Mesenchymal stem cell (in vitro differentiated cells and primary cell): ENCODE results near the gene ADTRP.

Experiments used
- DNase-seq: peaks from one replicate; pipeline ENCODE4 v3.0.0-alpha.2; 2013
- H2AFZ ChIP-seq: one replicate; pipeline ENCODE4 v1.6.1; 2013; ENCODE audit warnings: low read depth, mild to moderate bottlenecking, control low read depth, inconsistent platforms, low read length, moderate library complexity
- H2AK5ac ChIP-seq: 2 replicates; pipeline ENCODE4 v1.6.1; 2013; ENCODE audit warnings: low read length, moderate library complexity, mild to moderate bottlenecking, inconsistent platforms; ENCODE audit not compliant: severe bottlenecking
- H2BK120ac ChIP-seq: one replicate; pipeline ENCODE4 v1.6.1; 2013; ENCODE audit warnings: low read depth, mild to moderate bottlenecking, inconsistent platforms, low read length, moderate library complexity
- H2BK12ac ChIP-seq, 2 experiments: one replicate each; pipeline ENCODE4 v1.6.1; 2013; ENCODE audit warnings: inconsistent platforms in 2 of 2, low read length in 2 of 2, mild to moderate bottlenecking in 2 of 2, moderate library complexity in 2 of 2, control low read depth in 1 of 2
- H2BK15ac ChIP-seq: one replicate; pipeline ENCODE4 v1.6.1; 2013; ENCODE audit warnings: mild to moderate bottlenecking, low read depth, inconsistent platforms; ENCODE audit not compliant: poor library complexity, severe bottlenecking
- H2BK5ac ChIP-seq: 2 replicates; pipeline ENCODE4 v1.6.1; 2013; ENCODE audit warnings: low read depth, mild to moderate bottlenecking, low read length, control low read depth, inconsistent platforms; ENCODE audit not compliant: poor library complexity, severe bottlenecking
- H3K14ac ChIP-seq, 2 experiments: one replicate each; pipeline ENCODE4 v1.6.1; 2013; ENCODE audit warnings: inconsistent platforms in 2 of 2, low read length in 2 of 2, control low read depth in 1 of 2, mild to moderate bottlenecking in 1 of 2, moderate library complexity in 1 of 2
- H3K18ac ChIP-seq, 2 experiments: one replicate each; pipeline ENCODE4 v1.6.1; 2013; ENCODE audit warnings: inconsistent platforms in 2 of 2, low read length in 2 of 2, control low read depth in 1 of 2, low read depth in 1 of 2, mild to moderate bottlenecking in 1 of 2
- H3K23ac ChIP-seq, 2 experiments: one replicate each; pipeline ENCODE4 v1.6.1; 2013; ENCODE audit warnings: inconsistent platforms in 2 of 2, low read length in 2 of 2, mild to moderate bottlenecking in 2 of 2, moderate library complexity in 2 of 2, control low read depth in 1 of 2
- H3K27ac ChIP-seq: 2 replicates; pipeline ENCODE4 v1.5.1; 2013; ENCODE audit warnings: mild to moderate bottlenecking, moderate library complexity, low read length, control low read depth, inconsistent platforms; ENCODE audit not compliant: poor library complexity, severe bottlenecking
- H3K27me3 ChIP-seq, 2 experiments: 2 replicates each; pipeline versions ENCODE4 v1.6.1 to v1.7.0; 2013; ENCODE audit warnings: low read length in 2 of 2, mild to moderate bottlenecking in 2 of 2, moderate library complexity in 2 of 2, control low read depth in 1 of 2, inconsistent platforms in 1 of 2; ENCODE audit not compliant: control insufficient read depth in 1 of 2, insufficient read depth in 1 of 2
- H3K36me3 ChIP-seq, 2 experiments: 2 replicates each; pipeline versions ENCODE4 v1.6.1 to v1.7.0; 2013; ENCODE audit warnings: low read length in 2 of 2, control low read depth in 1 of 2, inconsistent platforms in 1 of 2, low read depth in 1 of 2, mild to moderate bottlenecking in 1 of 2; ENCODE audit not compliant: insufficient read depth in 2 of 2, control insufficient read depth in 1 of 2
- H3K4ac ChIP-seq, 2 experiments: one replicate each; pipeline ENCODE4 v1.6.1; 2013; ENCODE audit warnings: inconsistent platforms in 2 of 2, low read length in 2 of 2, mild to moderate bottlenecking in 2 of 2, moderate library complexity in 2 of 2, control low read depth in 1 of 2, low read depth in 1 of 2
- H3K4me1 ChIP-seq: 2 replicates; pipeline ENCODE4 v1.6.1; 2013; ENCODE audit warnings: low read depth, low read length, control low read depth; ENCODE audit not compliant: control insufficient read depth, insufficient read depth
- H3K4me2 ChIP-seq: 2 replicates; pipeline ENCODE4 v1.6.1; 2013; ENCODE audit warnings: low read length, mild to moderate bottlenecking, inconsistent platforms; ENCODE audit not compliant: poor library complexity, severe bottlenecking
- H3K4me3 ChIP-seq, 2 experiments: 2 replicates each; pipeline versions ENCODE4 v1.5.1 to v1.7.0; 2013; ENCODE audit warnings: low read length in 2 of 2, mild to moderate bottlenecking in 2 of 2, control low read depth in 1 of 2, low read depth in 1 of 2; ENCODE audit not compliant: insufficient read depth in 1 of 2
- H3K79me1 ChIP-seq: replicated peaks from 2 replicates; pipeline ENCODE4 v1.6.1; 2013; ENCODE audit warnings: mild to moderate bottlenecking, control low read depth, low read length, inconsistent platforms; ENCODE audit not compliant: poor library complexity, severe bottlenecking
- H3K9ac ChIP-seq: 2 replicates; pipeline ENCODE4 v1.7.0; 2013; ENCODE audit warnings: mild to moderate bottlenecking, low read length, moderate library complexity
- H3K9me3 ChIP-seq: 2 replicates; pipeline ENCODE4 v1.7.0; 2013; ENCODE audit warnings: mild to moderate bottlenecking, low read length; ENCODE audit not compliant: control insufficient read depth
- H4K8ac ChIP-seq: one replicate; pipeline ENCODE4 v1.6.1; 2013; ENCODE audit warnings: inconsistent platforms, mild to moderate bottlenecking, low read length, moderate library complexity
- H4K91ac ChIP-seq: one replicate; pipeline ENCODE4 v1.6.1; 2013; ENCODE audit warnings: mild to moderate bottlenecking, low read length, inconsistent platforms
- WGBS: methylation state at CpG from one replicate; pipeline ENCODE4 v1.1.7; 2013; ENCODE audit warnings: mixed read lengths; 5-methylcytosine and 5-hydroxymethylcytosine counted together

ADTRP gene

GRCh38 chr6:11738661-11739375 lies 39.8 kb downstream of the ADTRP start:
- Histone ChIP-seq H3K9me3 (no peaks in the 10 kb centered on the region), H3K4me3 (no peak overlapping the region), H4K91ac (no peak overlapping the region), H2BK15ac (no peak overlapping the region), H3K18ac (no peak overlapping the region), H3K23ac (no peak overlapping the region), H2AFZ (no peak overlapping the region), H3K4me1 (peaks cover 2% of the 10 kb centered on the region), H3K4ac (no peak overlapping the region), H2AK5ac (no peak overlapping the region), H3K27me3 (no peaks in the 10 kb centered on the region), H4K8ac (no peak overlapping the region), H2BK12ac (no peak overlapping the region), H3K9ac (no peak overlapping the region), H2BK5ac (no peak overlapping the region), H2BK120ac (no peak overlapping the region), H3K14ac (no peak overlapping the region), H3K36me3 (peaks cover 4 to 44% of the 10 kb centered on the region in 2 experiments), H3K79me1 (no peaks in the 10 kb centered on the region), H3K4me2 (no peak overlapping the region), H3K27ac (no peak overlapping the region)
- DNase-seq = no peak
- WGBS = 89% methylated on average over 5 of the region's 8 CpGs

DNA sequence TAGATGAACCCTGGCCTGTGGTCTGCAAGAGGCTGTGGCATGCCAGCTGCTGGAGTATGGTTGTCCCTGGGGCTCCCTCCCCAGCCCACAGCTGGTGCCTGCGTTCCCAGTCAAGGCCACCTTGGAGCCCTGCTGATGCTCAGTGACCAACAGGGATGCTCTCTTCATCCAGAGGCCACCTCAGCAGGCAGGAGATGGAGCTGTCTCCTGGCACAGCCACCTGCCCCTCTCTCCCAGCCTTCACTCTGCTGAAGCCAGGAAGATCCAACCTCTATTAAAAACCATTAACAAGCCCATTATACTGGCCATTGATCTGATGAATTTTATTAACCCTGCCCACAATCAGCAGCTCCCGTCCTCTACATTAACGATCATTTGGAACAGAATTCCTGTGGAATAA lies 40.4 kb downstream of the ADTRP start:
- Histone ChIP-seq H3K27ac (no peak overlapping the region), H2BK120ac (no peak overlapping the region), H3K4me1 (peaks cover 2% of the 10 kb centered on the region), H2AK5ac (no peak overlapping the region), H3K9ac (no peak overlapping the region), H3K4me3 (no peak overlapping the region), H3K4me2 (no peak overlapping the region), H3K36me3 (peaks cover 4 to 43% of the 10 kb centered on the region in 2 experiments), H2AFZ (no peak overlapping the region), H2BK15ac (no peak overlapping the region), H3K14ac (no peak overlapping the region), H3K18ac (no peak overlapping the region), H4K91ac (no peak overlapping the region), H3K23ac (no peak overlapping the region), H2BK5ac (no peak overlapping the region), H3K27me3 (no peaks in the 10 kb centered on the region), H3K4ac (no peak overlapping the region), H4K8ac (no peak overlapping the region), H3K79me1 (no peaks in the 10 kb centered on the region), H3K9me3 (no peaks in the 10 kb centered on the region), H2BK12ac (no peak overlapping the region)
- DNase-seq = no peak
- WGBS = 96% methylated on average over 1 of the region's 3 CpGs

DNA sequence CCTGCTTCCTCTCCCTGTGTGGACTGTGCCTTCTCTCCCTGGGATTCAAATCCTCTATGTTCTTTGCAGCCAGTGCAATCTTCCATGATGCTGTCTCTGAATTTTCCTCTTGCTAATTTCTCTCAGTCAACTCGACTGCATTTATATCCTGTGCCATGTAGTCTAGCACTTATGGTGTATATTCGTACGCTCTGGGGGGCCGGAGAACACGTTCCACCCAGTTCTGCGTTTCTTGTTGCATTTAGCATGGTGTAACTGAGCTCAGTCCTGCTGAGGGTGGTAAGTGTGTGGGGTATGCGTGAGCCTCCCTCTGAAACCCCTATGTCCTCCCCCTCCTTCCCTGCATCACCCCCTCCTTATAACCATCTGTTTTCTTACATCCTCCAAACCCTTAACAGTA lies 42.0 kb downstream of the ADTRP start:
- H3K79me1 ChIP-seq = no peaks in the 10 kb centered on the region
- H3K9me3 ChIP-seq = no peaks in the 10 kb centered on the region
- H4K8ac ChIP-seq = no peak overlapping the region
- H3K27ac ChIP-seq = no peak overlapping the region
- H4K91ac ChIP-seq = no peak overlapping the region
- H3K4me3 ChIP-seq = no peak overlapping the region
- no peak overlapping the region for H2BK12ac ChIP-seq
- no peak overlapping the region for H3K4me2 ChIP-seq
- peaks cover 4 to 49% of the 10 kb centered on the region in 2 experiments for H3K36me3 ChIP-seq
- peak overlapping the region in 1 of 2 experiments; percentile 24 for H3K4ac ChIP-seq
- no peak overlapping the region for H2BK120ac ChIP-seq
- no peak overlapping the region for H3K23ac ChIP-seq
- WGBS = 94% methylated on average over 5 of the region's 7 CpGs
- no peak for DNase-seq
- no peak overlapping the region for H2AK5ac ChIP-seq
- no peak overlapping the region for H3K9ac ChIP-seq
- no peak overlapping the region for H3K18ac ChIP-seq
- no peak overlapping the region for H2BK15ac ChIP-seq
- no peak overlapping the region for H3K14ac ChIP-seq
- H3K27me3 ChIP-seq = no peaks in the 10 kb centered on the region
- no peak overlapping the region for H2AFZ ChIP-seq
- H3K4me1 ChIP-seq = peaks cover 2% of the 10 kb centered on the region
- no peak overlapping the region for H2BK5ac ChIP-seq

- no peak overlapping the region for H4K91ac ChIP-seq
- no peak overlapping the region for H3K14ac ChIP-seq
- no peak overlapping the region for H3K4ac ChIP-seq
- H4K8ac ChIP-seq = no peak overlapping the region
- no peak overlapping the region for H3K4me2 ChIP-seq
- H3K27me3 ChIP-seq = no peaks in the 10 kb centered on the region
- no peak overlapping the region for H2BK5ac ChIP-seq
- H3K23ac ChIP-seq = no peak overlapping the region
- H3K4me3 ChIP-seq = no peak overlapping the region
- no peak overlapping the region for H2BK120ac ChIP-seq
- H3K4me1 ChIP-seq = peaks cover 4% of the 10 kb centered on the region
- peaks cover 4 to 53% of the 10 kb centered on the region in 2 experiments for H3K36me3 ChIP-seq
- WGBS = over 99% methylated on average over 6 of the region's 6 CpGs
- no peak overlapping the region for H3K27ac ChIP-seq
- H3K79me1 ChIP-seq = no peaks in the 10 kb centered on the region
- no peak overlapping the region for H2AFZ ChIP-seq
- H2BK12ac ChIP-seq = no peak overlapping the region
- H3K9ac ChIP-seq = no peak overlapping the region
- no peak overlapping the region for H3K18ac ChIP-seq
- no peaks in the 10 kb centered on the region for H3K9me3 ChIP-seq
- no peak for DNase-seq
- H2BK15ac ChIP-seq = no peak overlapping the region
- no peak overlapping the region for H2AK5ac ChIP-seq
These were observed 43.6 kb downstream of the ADTRP start for GRCh38 chr6:11734861-11735613.
